Hematopoietic multipotent progenitor cell treated with erythropoietin and hydrocortisone succinate and interleukin-3 and kit ligand, for 4 days (in vitro differentiated cells): Measurements from ENCODE around the gene PITPNM2.
"Not testable (repeated sequence)": the region's sequence is repeated elsewhere in the genome, so short reads cannot be mapped to it uniquely, and the experiment has no call there.

Source experiments
- DNase-seq: peaks from one replicate; pipeline ENCODE4 v3.0.0-alpha.2; 2015

PITPNM2 gene

GRCh38 chr12:123119808-123120207, 31.1 kb downstream of the PITPNM2 start:
- DNase-seq: no peak

GRCh38 chr12:123118497-123118896, 32.4 kb downstream of the PITPNM2 start:
- no peak for DNase-seq

GRCh38 chr12:123115409-123116121, 35.3 kb downstream of the PITPNM2 start:
- peak; percentile 72 for DNase-seq

- no peak for DNase-seq
Observed at GRCh38 chr12:123114304-123115083, 36.4 kb downstream of the PITPNM2 start.

- DNase-seq: no peak
Observed at GRCh38 chr12:123113026-123113425, 37.9 kb downstream of the PITPNM2 start.

GRCh38 chr12:123111498-123112165, 39.3 kb downstream of the PITPNM2 start:
- peak; percentile 22 for DNase-seq

GRCh38 chr12:123109319-123109772, 41.5 kb downstream of the PITPNM2 start:
- no peak for DNase-seq

- DNase-seq: no peak
Observed at GRCh38 chr12:123108682-123109066, 42.2 kb downstream of the PITPNM2 start.

GRCh38 chr12:123107926-123108681, 42.8 kb downstream of the PITPNM2 start:
- no peak for DNase-seq

- DNase-seq: peak; percentile 84
Observed at GRCh38 chr12:123106640-123107359, 44.1 kb downstream of the PITPNM2 start.

GRCh38 chr12:123105211-123105826, 45.6 kb downstream of the PITPNM2 start:
- DNase-seq: no peak

- no peak for DNase-seq
Observed at GRCh38 chr12:123104809-123105208, 46.1 kb downstream of the PITPNM2 start.

GRCh38 chr12:123104094-123104493, 46.8 kb downstream of the PITPNM2 start:
- DNase-seq: not testable (repeated sequence)

GRCh38 chr12:123102781-123103503, 47.9 kb downstream of the PITPNM2 start:
- no peak for DNase-seq

GRCh38 chr12:123102366-123102765, 48.5 kb downstream of the PITPNM2 start:
- no peak for DNase-seq

- peak; percentile 36 for DNase-seq
Observed at GRCh38 chr12:123101526-123101925, 49.4 kb downstream of the PITPNM2 start.
